K562 (cell line): ENCODE results near the gene ZPR1. TPM values are rescaled to one million over a fixed set of nuclear protein-coding genes. Genes with fewer than 3 reads are reported as not detected.

Experiments used
- ATAC-seq: fragments of 200-7000 bp; cut with Tn5 transposase; 3 replicates; pipeline ENCODE4 v1.9.1; 2020; ENCODE audit warnings: moderate library complexity
- BruUV-seq: library from RNA; stranded (reverse); fragments of 400-500 nt; replicated peaks from 2 replicates; lab custom pipeline; 2021; lab: Mats Ljungman, UMichigan
- CTCF ChIA-PET: fragments of 300-600 bp; formaldehyde crosslinking; extraction: SDS; loops from one replicate; lab custom pipeline; 2021; ENCODE audit warnings: low intra/inter-chr PET ratio; lab: Yijun Ruan, JAX
- POLR2A ChIA-PET: fragments of 300-600, 350-650 bp; sonication (Branson Sonifier 250); formaldehyde crosslinking; extraction: SDS; loops from one replicate; lab custom pipeline; 2021; ENCODE audit warnings: antibody characterized with exemption, inconsistent platforms; lab: Yijun Ruan, JAX
- DNase-seq, 4 experiments: peaks; one replicate each; pipeline versions ENCODE4 v3.0.0 to v3.0.0-alpha.2; 2011 to 2018; ENCODE audit warnings: low spot score in 3 of 4, mixed read lengths in 3 of 4; ENCODE audit errors: extremely low read depth in 1 of 4
- FAIRE-seq: peaks from 2 replicates; lab custom pipeline; 2011; peaks lifted over from hg19 to GRCh38; lab: Jason Lieb, UNC
- H2AFZ ChIP-seq: 2 replicates; pipeline ENCODE4 v1.6.0; 2011; ENCODE audit warnings: low read depth, low read length, control low read depth, inconsistent platforms
- H3K27ac ChIP-seq: fragments of 200-600 bp; 3 replicates; pipeline ENCODE4 v1.8.0; 2011; ENCODE audit warnings: low read depth, mild to moderate bottlenecking, control low read depth, inconsistent platforms, low read length, moderate library complexity, mixed read lengths; ENCODE audit errors: extremely low read depth
- H3K27me3 ChIP-seq, 2 experiments: fragments of 300-600 bp in 1 of 2; 2 replicates in 1 of 2; 3 replicates in 1 of 2; pipeline versions ENCODE4 v1.6.0 to v1.8.0; 2011; ENCODE audit warnings: inconsistent platforms in 2 of 2, low read length in 2 of 2, mild to moderate bottlenecking in 1 of 2, mixed read lengths in 1 of 2, moderate library complexity in 1 of 2; ENCODE audit not compliant: control insufficient read depth in 2 of 2, insufficient read depth in 2 of 2
- H3K36me3 ChIP-seq: fragments of 300-600 bp; 3 replicates; pipeline ENCODE4 v1.8.0; 2011; ENCODE audit warnings: mild to moderate bottlenecking, low read length, inconsistent platforms; ENCODE audit not compliant: control insufficient read depth, insufficient read depth
- H3K4me1 ChIP-seq, 2 experiments: fragments of 200-600 bp in 1 of 2; replicated peaks in 1 of 2; 2 replicates in 1 of 2; 3 replicates in 1 of 2; pipeline versions ENCODE4 v1.5.1 to v1.8.0; 2011; ENCODE audit warnings: inconsistent platforms in 2 of 2, low read length in 2 of 2, mild to moderate bottlenecking in 1 of 2, mixed read lengths in 1 of 2, moderate library complexity in 1 of 2; ENCODE audit not compliant: control insufficient read depth in 2 of 2, insufficient read depth in 2 of 2
- H3K4me2 ChIP-seq: 2 replicates; pipeline ENCODE4 v1.6.1; 2011; ENCODE audit warnings: low read length, control low read depth, inconsistent platforms, mixed read lengths; ENCODE audit not compliant: insufficient read depth
- H3K4me3 ChIP-seq: fragments of 200-600 bp; sonication (generic), shearing (Covaris generic); 2 replicates; pipeline ENCODE4 v1.5.1; 2016; ENCODE audit warnings: control low read depth, inconsistent platforms
- H3K79me2 ChIP-seq: fragments of 200-600 bp; 3 replicates; pipeline ENCODE4 v1.8.0; 2011; ENCODE audit warnings: low read length, inconsistent platforms; ENCODE audit not compliant: control insufficient read depth, insufficient read depth
- H3K9ac ChIP-seq, 2 experiments: 2 replicates each; pipeline versions ENCODE4 v1.6.0 to v1.6.1; 2011; ENCODE audit warnings: low read depth in 2 of 2, low read length in 2 of 2, control low read depth in 1 of 2, inconsistent platforms in 1 of 2, mild to moderate bottlenecking in 1 of 2, mixed read lengths in 1 of 2; ENCODE audit not compliant: insufficient read depth in 1 of 2
- H3K9me1 ChIP-seq: one replicate; pipeline ENCODE4 v1.6.0; 2011; ENCODE audit warnings: inconsistent platforms, mild to moderate bottlenecking, low read length, moderate library complexity; ENCODE audit not compliant: control insufficient read depth, insufficient read depth
- H3K9me3 ChIP-seq: replicated peaks from 2 replicates; pipeline ENCODE4 v1.5.1; 2011; ENCODE audit warnings: low read depth, low read length, inconsistent platforms; ENCODE audit not compliant: control insufficient read depth, insufficient read depth
- H4K20me1 ChIP-seq: replicated peaks from 2 replicates; pipeline ENCODE4 v1.6.1; 2011; ENCODE audit warnings: low read length, inconsistent platforms, mixed read lengths; ENCODE audit not compliant: control insufficient read depth, insufficient read depth
- ATF1 ChIP-seq, 2 experiments: fragments of 450-650 bp in 1 of 2; IDR thresholded peaks; 2 replicates each; pipeline ENCODE4 v1.6.1; 2016; ENCODE audit warnings: missing compliant biosample characterization in 1 of 2, missing genetic modification characterization in 1 of 2
- CREM ChIP-seq: IDR thresholded peaks from 2 replicates; pipeline ENCODE4 v1.6.1; 2014; ENCODE audit warnings: antibody characterized with exemption, low read depth
- ETV1 ChIP-seq: fragments of 450-650 bp; conservative IDR thresholded peaks from 2 replicates; pipeline ENCODE4 v1.6.1; 2016; ENCODE audit warnings: missing genetic modification characterization, control low read depth, low read depth, missing compliant biosample characterization
- GATA2 ChIP-seq: sonication (generic); formaldehyde crosslinking; IDR thresholded peaks from 2 replicates; pipeline ENCODE4 v1.4.0; 2020; ENCODE audit warnings: mild to moderate bottlenecking, missing genetic modification reagents
- MCM5 ChIP-seq: fragments of 450-650 bp; IDR thresholded peaks from 2 replicates; pipeline ENCODE4 v1.6.1; 2016; ENCODE audit warnings: low read depth
- MECOM ChIP-seq: fragments of 250-450 bp; sonication (Bioruptor Pico); IDR thresholded peaks from 2 replicates; pipeline ENCODE4 v1.8.0; 2022; ENCODE audit warnings: inconsistent platforms
- NRF1 ChIP-seq, 2 experiments: fragments of 450-650 bp; IDR thresholded peaks in 1 of 2; conservative IDR thresholded peaks in 1 of 2; 2 replicates each; pipeline ENCODE4 v1.6.1; 2014; ENCODE audit warnings: mild to moderate bottlenecking in 2 of 2
- PHTF2 ChIP-seq: fragments of 250-450 bp; sonication (Bioruptor Pico); IDR thresholded peaks from 2 replicates; pipeline ENCODE4 v1.5.0; 2021; ENCODE audit warnings: mild to moderate bottlenecking
- RB1 ChIP-seq: fragments of 450-650 bp; IDR thresholded peaks from 2 replicates; pipeline ENCODE4 v1.6.1; 2017; ENCODE audit warnings: low read depth, mild to moderate bottlenecking
- SMC3 ChIP-seq: conservative IDR thresholded peaks from 2 replicates; pipeline ENCODE4 v1.6.1; 2011; ENCODE audit warnings: low read depth, low read length, improper control_type of control experiment; ENCODE audit not compliant: insufficient read depth
- SRF ChIP-seq, 2 experiments: fragments of 250-450, 450-650 bp in 1 of 2; sonication (Bioruptor Pico) in 1 of 2; sonication (generic) in 1 of 2; formaldehyde crosslinking; IDR thresholded peaks; 2 replicates each; pipeline versions ENCODE4 v1.5.0 to v1.5.1; 2020 to 2022; ENCODE audit warnings: mild to moderate bottlenecking in 1 of 2, missing genetic modification reagents in 1 of 2
- STAG1 ChIP-seq: sonication (generic); formaldehyde crosslinking; IDR thresholded peaks from 2 replicates; pipeline ENCODE4 v1.5.0; 2020; ENCODE audit warnings: missing genetic modification reagents, borderline replicate concordance
- STAT6 ChIP-seq: sonication (generic); formaldehyde crosslinking; IDR thresholded peaks from 2 replicates; pipeline ENCODE4 v1.8.1; 2023; ENCODE audit warnings: mild to moderate bottlenecking, missing genetic modification reagents
- TFAP4 ChIP-seq: sonication (generic); formaldehyde crosslinking; IDR thresholded peaks from 2 replicates; pipeline ENCODE4 v1.8.0; 2022; ENCODE audit warnings: missing genetic modification reagents, mild to moderate bottlenecking, moderate library complexity, borderline replicate concordance
- ZNF23 ChIP-seq: fragments of 250-450 bp; sonication (Bioruptor Pico); IDR thresholded peaks from 2 replicates; pipeline ENCODE4 v1.4.0; 2020; ENCODE audit warnings: mild to moderate bottlenecking
- WGBS: fragments of 100-300 bp; shearing (Covaris generic); methylation state at CpG from one replicate; pipeline ENCODE4 v1.1.6; 2016; ENCODE audit warnings: low coverage, mixed read lengths; ENCODE audit not compliant: insufficient coverage; ENCODE audit errors: missing lambda C conversion rate; 5-methylcytosine and 5-hydroxymethylcytosine counted together
- in situ Hi-C: fragments of 300-500 bp; cut with MboI; formaldehyde crosslinking; loops from 4 replicates; pipeline ENCODE4 v1.15.0; 2018; ENCODE audit warnings: inconsistent platforms, mixed read lengths
- intact Hi-C: fragments of 100-400 bp; cut with micrococcal nuclease; formaldehyde crosslinking; loops from 2 replicates; pipeline ENCODE4 v1.14.2; 2022
- polyA plus RNA-seq, 8 experiments: library from polyadenylated mRNA; depleted of rRNA in 4 of 8; stranded (reverse) in 5 of 8; unstranded in 3 of 8; fragments of >200 nt; fragmentation: Nextera tagmentation in 2 of 8; fragmentation: Illumina TruSeq in 1 of 8; extraction: Ambion mirVana in 2 of 8; extraction: Trizol in 1 of 8; gene quantifications; 2 replicates each; pipeline versions ENCODE4 v1.2.1 to v1.2.3, GENCODE V29; 2011 to 2014; ENCODE audit warnings: inconsistent platforms in 1 of 8, missing spikeins in 1 of 8
- total RNA-seq, 7 experiments: library from RNA; depleted of rRNA in 6 of 7; stranded (reverse); fragments of >200 nt in 6 of 7; fragmentation: Illumina TruSeq in 2 of 7; extraction: Trizol in 2 of 7; gene quantifications; 2 replicates each; pipeline versions ENCODE4 v1.2.1 to v1.2.3, GENCODE V29; 2011 to 2021; ENCODE audit warnings: low replicate concordance in 1 of 7

ZPR1 gene
- total and polyA plus RNA-seq, 9 of the 15 experiments (the other 6 are each of a cell fraction or from before 2014, with no cell fraction given) = 13.0 to 120 (median 83.8) TPM

GRCh38 chr11:116732271-116733042 lies 55.4 kb downstream of the ZPR1 start:
- H3K79me2 ChIP-seq = no peaks in the 10 kb centered on the region
- ChIA-PET CTCF (interaction anchor here (0.6 to 0.8 kb wide), 4 partner anchors 10 to 494 kb away, joined by 3 to 5 read pairs (median 3); no protein-coding TSS in a partner anchor), POLR2A (interaction anchor here (0.6 to 1.1 kb wide), 4 partner anchors 81 to 415 kb away, joined by 3 to 4 read pairs (median 4); no protein-coding TSS in a partner anchor)
- no peaks in the 10 kb centered on the region for H4K20me1 ChIP-seq
- no peaks in the 10 kb centered on the region for H3K4me1 ChIP-seq
- H3K9ac ChIP-seq = peak overlapping the region in 1 of 2 experiments; percentile 24; a peak in 1 of 4 replicates
- no peak overlapping the region for H3K27ac ChIP-seq
- H2AFZ ChIP-seq = peak overlapping the region; percentile 49; the same call in 1 of the 2 replicates
- ATAC-seq (peak; percentile 97), FAIRE-seq (peak; percentile 97), DNase-seq (peak; percentile 79 to 93 (median 88))
- H3K4me3 ChIP-seq = no peak overlapping the region
- H3K9me3 ChIP-seq = no peaks in the 10 kb centered on the region
- intact Hi-C loops = loop anchor here (1.0 to 10.0 kb wide), 3 partner anchors 102 to 494 kb away; partner anchors contain the start of gene APOA1
- in situ Hi-C loops = loop anchor here (10.0 kb wide), 1 partner anchor 372 kb away; no protein-coding TSS in a partner anchor
- BruUV-seq = no TSS peak
- 6% methylated on average over 25 of the region's 25 CpGs for WGBS
- H3K9me1 ChIP-seq = no peaks in the 10 kb centered on the region
- H3K27me3 ChIP-seq = peaks cover 19 to 49% of the 10 kb centered on the region in 2 experiments; a peak in 4 of 5 replicates
- peak overlapping the region; percentile 61 for H3K4me2 ChIP-seq
- H3K36me3 ChIP-seq = no peaks in the 10 kb centered on the region
- TF ChIP-seq MECOM (CRISPR knock-in tag) = 0 out of 2 replicates have a peak, but pooled peaks have one; percentile 14
- TF ChIP-seq MCM5 = no peak
- no peak for TF ChIP-seq PHTF2
- TF ChIP-seq STAG1 (CRISPR knock-in tag) = peak; percentile 37; the same call in 1 of the 2 replicates
- peak; percentile 78 for TF ChIP-seq SMC3
- TF ChIP-seq GATA2 (CRISPR knock-in tag) = no peak
- TF ChIP-seq RB1 = no peak; the same call in 1 of the 2 replicates
- peak; percentile 62 for TF ChIP-seq CREM
- TF ChIP-seq ZNF23 (CRISPR knock-in tag) = no peak
- TF ChIP-seq NRF1 (conservative IDR thresholded peaks at IDR 0.05 in 1 of 2, IDR thresholded peaks at IDR 0.05 in 1 of 2) = peak; percentile 73 to 77
- TF ChIP-seq SRF (CRISPR knock-in tag; IDR thresholded peaks at IDR 0.05) = peak in 1 of 2 experiments; percentile 56; a peak in 1 of 4 replicates
- no peak for TF ChIP-seq STAT6 (CRISPR knock-in tag)
- TF ChIP-seq ETV1 (tag) = 0 out of 2 replicates have a peak, but pooled peaks have one; percentile 25
- TF ChIP-seq TFAP4 = peak; percentile 31; the same call in 1 of the 2 replicates
- no peak for TF ChIP-seq ATF1 (CRISPR knock-in tag; IDR thresholded peaks at IDR 0.05)
- TF ChIP-seq ATF1 (tag; IDR thresholded peaks at IDR 0.05) = no peak
